ENCODE results near the gene STRBP. TPM values are rescaled to one million over a fixed set of nuclear protein-coding genes. Genes with fewer than 3 reads are reported as not detected.

Gene STRBP
- total and polyA plus RNA-seq, 2 of the 8 experiments (the other 6 are each of a cell fraction or from before 2014, with no cell fraction given) = 29.7 to 105 TPM

DNA sequence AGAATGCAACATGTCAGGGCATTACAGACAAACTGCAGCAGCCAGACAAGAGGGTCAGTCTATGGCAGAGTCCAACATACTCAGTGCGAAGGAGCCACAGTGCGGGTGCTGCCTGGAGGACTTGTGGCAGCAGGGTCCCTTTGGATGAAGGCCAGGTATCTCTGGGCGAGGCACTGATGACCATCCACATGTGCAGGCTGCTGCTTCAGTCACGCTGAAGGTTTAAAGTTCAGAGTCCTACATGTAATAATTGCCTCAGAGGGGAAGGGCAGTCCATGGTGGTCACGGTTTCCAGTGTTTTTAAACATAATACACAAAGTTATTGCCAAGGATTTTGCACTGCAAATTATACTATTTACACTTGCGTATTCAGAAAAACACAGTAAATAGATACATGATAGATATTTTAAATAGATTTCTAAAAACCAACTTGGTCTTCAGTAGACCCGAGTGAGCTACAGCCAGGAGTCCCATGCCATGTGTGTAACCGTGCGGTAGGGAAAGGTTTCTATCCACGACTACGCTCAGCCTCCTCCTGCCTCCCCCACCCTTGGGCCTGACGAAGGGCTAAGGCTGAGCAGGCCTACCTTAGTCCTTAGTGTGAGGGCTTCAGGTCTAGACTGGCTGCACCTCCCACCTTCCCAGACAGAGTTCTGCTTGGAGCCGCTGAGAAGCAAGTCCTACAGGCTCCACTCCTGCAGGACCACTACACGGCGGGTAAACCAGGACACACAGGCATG is 158.7 kb downstream of the STRBP start (continued):
- no peak for TF ChIP-seq RAD21 (IDR thresholded peaks at IDR 0.05 in 1 of 2, conservative IDR thresholded peaks at IDR 0.05 in 1 of 2; ENCODE audit: low read depth in 2 of 2, low read length in 2 of 2)
- no peak for TF ChIP-seq MAX (IDR thresholded peaks at IDR 0.05)
- TF ChIP-seq SP4 (IDR thresholded peaks at IDR 0.05; ENCODE audit: low read length) = no peak
- no peak for TF ChIP-seq YY1 (IDR thresholded peaks at IDR 0.05; ENCODE audit: low read depth, low read length)
- TF ChIP-seq CTBP2 (IDR thresholded peaks at IDR 0.05; ENCODE audit: borderline replicate concordance, insufficient read depth, insufficient read length, low read length) = no peak

Data from H1 (cell line).